Choroid plexus epithelial cell (primary cell): ENCODE results near the gene FSTL4.
A peak's percentile ranks its signal among the peaks of the same experiment; 100 is the strongest.

Source experiments
- DNase-seq: peaks from one replicate; pipeline ENCODE4 v3.0.0-alpha.2; 2010; ENCODE audit warnings: low read depth
- H3K4me3 ChIP-seq: 2 replicates; pipeline ENCODE4 v1.5.1; 2011; ENCODE audit warnings: low read depth, mild to moderate bottlenecking, control low read depth, low read length, moderate library complexity
- CTCF ChIP-seq: conservative IDR thresholded peaks from 2 replicates; pipeline ENCODE4 v1.5.1; 2011; ENCODE audit warnings: low read depth, mild to moderate bottlenecking, control low read depth, inconsistent platforms, low read length, moderate library complexity

Gene FSTL4

GRCh38 chr5:133326361-133326760 lies 286.0 kb downstream of the FSTL4 start:
- no peak overlapping the region for H3K4me3 ChIP-seq
- no peak for DNase-seq
- no peak for TF ChIP-seq CTCF

- H3K4me3 ChIP-seq = no peak overlapping the region
- TF ChIP-seq CTCF = no peak
- no peak for DNase-seq
Observed at GRCh38 chr5:133325864-133326263, 286.5 kb downstream of the FSTL4 start.

- H3K4me3 ChIP-seq = no peak overlapping the region
- no peak for DNase-seq
- no peak for TF ChIP-seq CTCF
Observed at GRCh38 chr5:133324926-133325325, 287.4 kb downstream of the FSTL4 start.

GRCh38 chr5:133323494-133324457 lies 288.6 kb downstream of the FSTL4 start:
- H3K4me3 ChIP-seq = no peak overlapping the region
- no peak for DNase-seq
- no peak for TF ChIP-seq CTCF

GRCh38 chr5:133322743-133323142 lies 289.6 kb downstream of the FSTL4 start:
- H3K4me3 ChIP-seq = no peak overlapping the region
- no peak for TF ChIP-seq CTCF
- peak; percentile 20 for DNase-seq

GRCh38 chr5:133321833-133322420 lies 290.4 kb downstream of the FSTL4 start:
- H3K4me3 ChIP-seq = no peak overlapping the region
- no peak for TF ChIP-seq CTCF
- no peak for DNase-seq
